ENCODE results near the gene PLD1.
"Not testable (repeated sequence)": the region's sequence is repeated elsewhere in the genome, so short reads cannot be mapped to it uniquely, and the experiment has no call there.

PLD1 gene

GRCh38 chr3:171568766-171569165 is 241.5 kb downstream of the PLD1 start:
- Histone ChIP-seq H3K9ac (ENCODE audit: low read depth, low read length) (no peak overlapping the region), H3K9me3 (ENCODE audit: control insufficient read depth, insufficient read depth, low read length) (no peaks in the 10 kb centered on the region), H3K4me3 (ENCODE audit: low read depth, low read length) (no peak overlapping the region), H3K4me1 (ENCODE audit: control insufficient read depth, insufficient read depth, low read length) (no peaks in the 10 kb centered on the region), H3K36me3 (ENCODE audit: control insufficient read depth, insufficient read depth, low read length) (no peaks in the 10 kb centered on the region), H3K27me3 (ENCODE audit: control insufficient read depth, insufficient read depth, low read length) (no peaks in the 10 kb centered on the region)

- H3K9me3 ChIP-seq (ENCODE audit: control insufficient read depth, insufficient read depth, low read length), result no peaks in the 10 kb centered on the region
- no peak overlapping the region for H3K9ac ChIP-seq (ENCODE audit: low read depth, low read length)
- no peaks in the 10 kb centered on the region for H3K4me1 ChIP-seq (ENCODE audit: control insufficient read depth, insufficient read depth, low read length)
- no peaks in the 10 kb centered on the region for H3K36me3 ChIP-seq (ENCODE audit: control insufficient read depth, insufficient read depth, low read length)
- no peaks in the 10 kb centered on the region for H3K27me3 ChIP-seq (ENCODE audit: control insufficient read depth, insufficient read depth, low read length)
- H3K4me3 ChIP-seq (ENCODE audit: low read depth, low read length), result no peak overlapping the region
These were observed 243.4 kb downstream of the PLD1 start for GRCh38 chr3:171566803-171567422.

- Histone ChIP-seq H3K4me3 (ENCODE audit: low read depth, low read length) (no peak overlapping the region), H3K27me3 (ENCODE audit: control insufficient read depth, insufficient read depth, low read length) (no peaks in the 10 kb centered on the region), H3K4me1 (ENCODE audit: control insufficient read depth, insufficient read depth, low read length) (no peaks in the 10 kb centered on the region), H3K9ac (ENCODE audit: low read depth, low read length) (no peak overlapping the region), H3K36me3 (ENCODE audit: control insufficient read depth, insufficient read depth, low read length) (no peaks in the 10 kb centered on the region), H3K9me3 (ENCODE audit: control insufficient read depth, insufficient read depth, low read length) (no peaks in the 10 kb centered on the region)
These were observed 244.7 kb downstream of the PLD1 start for GRCh38 chr3:171565481-171566058.

- Histone ChIP-seq H3K4me1 (ENCODE audit: control insufficient read depth, insufficient read depth, low read length) (no peaks in the 10 kb centered on the region), H3K9me3 (ENCODE audit: control insufficient read depth, insufficient read depth, low read length) (no peaks in the 10 kb centered on the region), H3K9ac (ENCODE audit: low read depth, low read length) (no peak overlapping the region), H3K27me3 (ENCODE audit: control insufficient read depth, insufficient read depth, low read length) (no peaks in the 10 kb centered on the region), H3K36me3 (ENCODE audit: control insufficient read depth, insufficient read depth, low read length) (no peaks in the 10 kb centered on the region), H3K4me3 (ENCODE audit: low read depth, low read length) (no peak overlapping the region)
These were observed 245.4 kb downstream of the PLD1 start for GRCh38 chr3:171564748-171565480.

GRCh38 chr3:171563298-171563697 is 247.0 kb downstream of the PLD1 start:
- H3K4me1 ChIP-seq (ENCODE audit: control insufficient read depth, insufficient read depth, low read length), result peaks cover 2% of the 10 kb centered on the region

GRCh38 chr3:171562459-171562858 is 247.8 kb downstream of the PLD1 start:
- not testable (repeated sequence) for H3K4me3 ChIP-seq (ENCODE audit: low read depth, low read length); H3K4me1 ChIP-seq (ENCODE audit: control insufficient read depth, insufficient read depth, low read length); H3K36me3 ChIP-seq (ENCODE audit: control insufficient read depth, insufficient read depth, low read length)

More at GRCh38 chr3:171563298-171563697, 247.0 kb downstream of the PLD1 start:
- Histone ChIP-seq H3K9ac (ENCODE audit: low read depth, low read length) (no peak overlapping the region), H3K36me3 (ENCODE audit: control insufficient read depth, insufficient read depth, low read length) (no peaks in the 10 kb centered on the region), H3K4me3 (ENCODE audit: low read depth, low read length) (no peak overlapping the region), H3K27me3 (ENCODE audit: control insufficient read depth, insufficient read depth, low read length) (no peaks in the 10 kb centered on the region), H3K9me3 (ENCODE audit: control insufficient read depth, insufficient read depth, low read length) (no peaks in the 10 kb centered on the region)

GRCh38 chr3:171561596-171562323 is 248.5 kb downstream of the PLD1 start:
- Histone ChIP-seq H3K9ac (ENCODE audit: low read depth, low read length) (no peak overlapping the region), H3K9me3 (ENCODE audit: control insufficient read depth, insufficient read depth, low read length) (no peaks in the 10 kb centered on the region), H3K4me1 (ENCODE audit: control insufficient read depth, insufficient read depth, low read length) (peaks cover 2% of the 10 kb centered on the region), H3K36me3 (ENCODE audit: control insufficient read depth, insufficient read depth, low read length) (no peaks in the 10 kb centered on the region), H3K4me3 (ENCODE audit: low read depth, low read length) (no peak overlapping the region), H3K27me3 (ENCODE audit: control insufficient read depth, insufficient read depth, low read length) (no peaks in the 10 kb centered on the region)

More at GRCh38 chr3:171562459-171562858, 247.8 kb downstream of the PLD1 start:
- H3K9ac ChIP-seq (ENCODE audit: low read depth, low read length); H3K9me3 ChIP-seq (ENCODE audit: control insufficient read depth, insufficient read depth, low read length); H3K27me3 ChIP-seq (ENCODE audit: control insufficient read depth, insufficient read depth, low read length): not testable (repeated sequence)

GRCh38 chr3:171559586-171559985 is 250.7 kb downstream of the PLD1 start:
- Histone ChIP-seq H3K36me3 (ENCODE audit: control insufficient read depth, insufficient read depth, low read length) (no peaks in the 10 kb centered on the region), H3K9ac (ENCODE audit: low read depth, low read length) (no peak overlapping the region), H3K27me3 (ENCODE audit: control insufficient read depth, insufficient read depth, low read length) (no peaks in the 10 kb centered on the region), H3K9me3 (ENCODE audit: control insufficient read depth, insufficient read depth, low read length) (no peaks in the 10 kb centered on the region), H3K4me1 (ENCODE audit: control insufficient read depth, insufficient read depth, low read length) (peaks cover 2% of the 10 kb centered on the region), H3K4me3 (ENCODE audit: low read depth, low read length) (no peak overlapping the region)

GRCh38 chr3:171558188-171558696 is 252.0 kb downstream of the PLD1 start:
- H3K36me3 ChIP-seq (ENCODE audit: control insufficient read depth, insufficient read depth, low read length), result no peaks in the 10 kb centered on the region
- no peak overlapping the region for H3K9ac ChIP-seq (ENCODE audit: low read depth, low read length)
- peaks cover 2% of the 10 kb centered on the region for H3K4me1 ChIP-seq (ENCODE audit: control insufficient read depth, insufficient read depth, low read length)
- no peaks in the 10 kb centered on the region for H3K9me3 ChIP-seq (ENCODE audit: control insufficient read depth, insufficient read depth, low read length)
- H3K4me3 ChIP-seq (ENCODE audit: low read depth, low read length), result no peak overlapping the region
- no peaks in the 10 kb centered on the region for H3K27me3 ChIP-seq (ENCODE audit: control insufficient read depth, insufficient read depth, low read length)

- no peak overlapping the region for H3K4me3 ChIP-seq (ENCODE audit: low read depth, low read length)
- peaks cover 2% of the 10 kb centered on the region for H3K4me1 ChIP-seq (ENCODE audit: control insufficient read depth, insufficient read depth, low read length)
- no peaks in the 10 kb centered on the region for H3K36me3 ChIP-seq (ENCODE audit: control insufficient read depth, insufficient read depth, low read length)
- H3K9ac ChIP-seq (ENCODE audit: low read depth, low read length), result no peak overlapping the region
- no peaks in the 10 kb centered on the region for H3K27me3 ChIP-seq (ENCODE audit: control insufficient read depth, insufficient read depth, low read length)
- H3K9me3 ChIP-seq (ENCODE audit: control insufficient read depth, insufficient read depth, low read length), result no peaks in the 10 kb centered on the region
These were observed 253.1 kb downstream of the PLD1 start for GRCh38 chr3:171557173-171557572.

GRCh38 chr3:171556574-171557145 is 253.6 kb downstream of the PLD1 start:
- Histone ChIP-seq H3K9ac (ENCODE audit: low read depth, low read length) (no peak overlapping the region), H3K4me1 (ENCODE audit: control insufficient read depth, insufficient read depth, low read length) (peaks cover 2% of the 10 kb centered on the region), H3K9me3 (ENCODE audit: control insufficient read depth, insufficient read depth, low read length) (no peaks in the 10 kb centered on the region), H3K27me3 (ENCODE audit: control insufficient read depth, insufficient read depth, low read length) (no peaks in the 10 kb centered on the region), H3K36me3 (ENCODE audit: control insufficient read depth, insufficient read depth, low read length) (no peaks in the 10 kb centered on the region), H3K4me3 (ENCODE audit: low read depth, low read length) (no peak overlapping the region)
